K562 (cell line): Measurements from ENCODE around the gene PGBD1. TPM values are rescaled to one million over a fixed set of nuclear protein-coding genes. Genes with fewer than 3 reads are reported as not detected.
A peak's percentile ranks its signal among the peaks of the same experiment; 100 is the strongest.

Experiments used
- ASH1L ChIP-seq: fragments of 450-650 bp; IDR thresholded peaks from 2 replicates; pipeline ENCODE4 v1.6.1; 2018; ENCODE audit warnings: borderline replicate concordance, mild to moderate bottlenecking, low read depth; ENCODE audit not compliant: partially characterized antibody
- ATF7 ChIP-seq: fragments of 450-650 bp; IDR thresholded peaks from 2 replicates; pipeline ENCODE4 v1.7.1; 2014; ENCODE audit warnings: mild to moderate bottlenecking, moderate library complexity
- C11orf30 ChIP-seq: fragments of 450-650 bp; IDR thresholded peaks from 2 replicates; pipeline ENCODE4 v1.6.1; 2016; ENCODE audit warnings: low read depth, mild to moderate bottlenecking
- CBFA2T3 ChIP-seq: fragments of 450-650 bp; IDR thresholded peaks from 2 replicates; pipeline ENCODE4 v1.6.1; 2017
- EP300 ChIP-seq: IDR thresholded peaks from 2 replicates; pipeline ENCODE4 v1.6.1; 2012; ENCODE audit warnings: low read length, improper control_type of control experiment
- GABPA ChIP-seq: fragments of 200-800 bp; sonication (Bioruptor generic); conservative IDR thresholded peaks from 2 replicates; pipeline ENCODE4 v1.6.1; 2016; ENCODE audit warnings: low read depth, missing genetic modification characterization, missing compliant biosample characterization
- GMEB1 ChIP-seq: fragments of 250-450 bp; sonication (Bioruptor Pico); IDR thresholded peaks from 2 replicates; pipeline ENCODE4 v1.4.0; 2020; ENCODE audit warnings: mild to moderate bottlenecking
- HMBOX1 ChIP-seq: sonication (generic); IDR thresholded peaks from 2 replicates; pipeline ENCODE4 v1.6.1; 2016
- KLF1 ChIP-seq: fragments of 450-650 bp; IDR thresholded peaks from 2 replicates; pipeline ENCODE4 v1.6.1; 2016; ENCODE audit warnings: missing genetic modification characterization, missing compliant biosample characterization
- MBD2 ChIP-seq: sonication (generic); IDR thresholded peaks from 2 replicates; pipeline ENCODE4 v1.6.1; 2016; ENCODE audit warnings: low read depth, borderline replicate concordance
- PPARD ChIP-seq: fragments of 250-450 bp; sonication (Bioruptor Pico); IDR thresholded peaks from 2 replicates; pipeline ENCODE4 v1.8.0; 2022; ENCODE audit warnings: inconsistent platforms, mild to moderate bottlenecking, moderate library complexity
- SIN3B ChIP-seq: fragments of 450-650 bp; IDR thresholded peaks from 2 replicates; pipeline ENCODE4 v1.6.1; 2017; ENCODE audit warnings: low read depth, mild to moderate bottlenecking, moderate library complexity
- SMAD4 ChIP-seq: fragments of 250-450 bp; sonication (Bioruptor Pico); conservative IDR thresholded peaks from 2 replicates; pipeline ENCODE4 v1.8.0; 2021; ENCODE audit warnings: inconsistent platforms, mild to moderate bottlenecking, moderate library complexity
- SMC3 ChIP-seq: conservative IDR thresholded peaks from 2 replicates; pipeline ENCODE4 v1.6.1; 2011; ENCODE audit warnings: low read depth, low read length, improper control_type of control experiment; ENCODE audit not compliant: insufficient read depth
- ZBTB2 ChIP-seq: fragments of 450-650 bp; IDR thresholded peaks from 2 replicates; pipeline ENCODE4 v1.6.1; 2016; ENCODE audit warnings: antibody characterized with exemption
- ZNF583 ChIP-seq: fragments of 250-450 bp; sonication (Bioruptor Pico); IDR thresholded peaks from 2 replicates; pipeline ENCODE4 v1.4.0; 2020
- ZNF655 ChIP-seq: fragments of 250-450 bp; sonication (Bioruptor Pico); IDR thresholded peaks from 2 replicates; pipeline ENCODE4 v1.5.0; 2021
- ZNF76 ChIP-seq: fragments of 250-450 bp; sonication (Bioruptor Pico); IDR thresholded peaks from 2 replicates; pipeline ENCODE4 v1.4.0; 2020; ENCODE audit warnings: mild to moderate bottlenecking, moderate library complexity, borderline replicate concordance
- polyA plus RNA-seq, 8 experiments: library from polyadenylated mRNA; depleted of rRNA in 4 of 8; stranded (reverse) in 5 of 8; unstranded in 3 of 8; fragments of >200 nt; fragmentation: Nextera tagmentation in 2 of 8; fragmentation: Illumina TruSeq in 1 of 8; extraction: Ambion mirVana in 2 of 8; extraction: Trizol in 1 of 8; gene quantifications; 2 replicates each; pipeline versions ENCODE4 v1.2.1 to v1.2.3, GENCODE V29; 2011 to 2014; ENCODE audit warnings: inconsistent platforms in 1 of 8, missing spikeins in 1 of 8
- total RNA-seq, 7 experiments: library from RNA; depleted of rRNA in 6 of 7; stranded (reverse); fragments of >200 nt in 6 of 7; fragmentation: Illumina TruSeq in 2 of 7; extraction: Trizol in 2 of 7; gene quantifications; 2 replicates each; pipeline versions ENCODE4 v1.2.1 to v1.2.3, GENCODE V29; 2011 to 2021; ENCODE audit warnings: low replicate concordance in 1 of 7

PGBD1 gene
- total and polyA plus RNA-seq, 9 of the 15 experiments (the other 6 are each of a cell fraction or from before 2014, with no cell fraction given): 3.3 to 9.0 (median 7.3) TPM

GRCh38 chr6:28349892-28350737 lies 68.7 kb downstream of the PGBD1 start, which contains the start of gene ZKSCAN3 (continued):
- TF ChIP-seq MBD2 (peak; percentile 70; the same call in 1 of the 2 replicates), ZNF76 (CRISPR knock-in tag) (no peak), ATF7 (peak; percentile 83), EP300 (peak; percentile 64), KLF1 (tag) (peak; percentile 95), CBFA2T3 (peak; percentile 50; the same call in 1 of the 2 replicates), HMBOX1 (peak; percentile 56), ZBTB2 (peak; percentile 89), ZNF655 (CRISPR knock-in tag) (no peak), ZNF583 (CRISPR knock-in tag) (no peak; the same call in 1 of the 2 replicates), GABPA (tag) (peak; percentile 96), SIN3B (peak; percentile 51), ASH1L (peak; percentile 61), PPARD (CRISPR knock-in tag) (no peak), C11orf30 (peak; percentile 82), SMC3 (peak; percentile 9; the same call in 1 of the 2 replicates), SMAD4 (CRISPR knock-in tag) (peak; percentile 86), GMEB1 (0 out of 2 replicates have a peak, but pooled peaks have one; percentile 7)
